Tibial nerve (tissue), 4 donors: ENCODE measurements around the gene HSD17B8.

Source experiments
- CTCF ChIP-seq, 5 experiments: fragments of 200-600 bp in 3 of 5; fragments of 450-650 bp in 2 of 5; sonication (generic) in 3 of 5; IDR thresholded peaks; one replicate each; pipeline ENCODE4 v1.5.1; 2016 to 2019; ENCODE audit warnings: antibody characterized with exemption in 5 of 5, mild to moderate bottlenecking in 3 of 5, moderate library complexity in 2 of 5
- EP300 ChIP-seq, 2 donors: sonication (generic); formaldehyde crosslinking; IDR thresholded peaks; one replicate each; pipeline ENCODE4 v1.6.1; 2017; ENCODE audit warnings: antibody characterized with exemption in 2 of 2, mild to moderate bottlenecking in 1 of 2
- POLR2A ChIP-seq, 2 donors: fragments of 450-650 bp; IDR thresholded peaks; one replicate each; pipeline ENCODE4 v1.6.1; 2017; ENCODE audit warnings: antibody characterized with exemption in 2 of 2, mild to moderate bottlenecking in 2 of 2, moderate library complexity in 2 of 2

- no peak for TF ChIP-seq CTCF (IDR thresholded peaks at IDR 0.05)
- no peak for TF ChIP-seq POLR2A (IDR thresholded peaks at IDR 0.05)
- no peak for TF ChIP-seq EP300 (IDR thresholded peaks at IDR 0.05)
Measured at GRCh38 chr6:33177552-33178446, 26.7 kb upstream of the HSD17B8 start.
